ENCODE data around the gene SERPINB2.

Gene SERPINB2

GRCh38 chr18:63906056-63906455 lies 18.6 kb downstream of the SERPINB2 start:
- H2BK120ac ChIP-seq (ENCODE audit: low read depth, low read length) = no peak overlapping the region
- WGBS (ENCODE audit: extremely low coverage, insufficient coverage, low lambda C conversion rate) = no CpG with 5 or more reads among the region's 1 CpG
- H3K4me1 ChIP-seq (ENCODE audit: control insufficient read depth, low read depth, low read length) = no peaks in the 10 kb centered on the region
- no peak overlapping the region for H3K4ac ChIP-seq (ENCODE audit: low read depth, low read length)
- no peaks in the 10 kb centered on the region for H3K79me2 ChIP-seq (ENCODE audit: control insufficient read depth, insufficient read depth, low read length)
- no peak overlapping the region for H3K27ac ChIP-seq (ENCODE audit: low read depth, low read length)
- H2BK5ac ChIP-seq (ENCODE audit: low read length) = no peak overlapping the region
- H3K79me1 ChIP-seq (ENCODE audit: low read length) = no peaks in the 10 kb centered on the region
- no peak overlapping the region for H3K56ac ChIP-seq (ENCODE audit: low read length)
- no peak overlapping the region for H4K5ac ChIP-seq (ENCODE audit: low read length)
- H3K27me3 ChIP-seq (ENCODE audit: insufficient read depth, low read length, poor library complexity) = no peaks in the 10 kb centered on the region
- H3K23ac ChIP-seq (ENCODE audit: low read length) = no peak overlapping the region
- no peaks in the 10 kb centered on the region for H3K36me3 ChIP-seq (ENCODE audit: control insufficient read depth, insufficient read depth, low read length)
- no peak overlapping the region for H2AK5ac ChIP-seq (ENCODE audit: low read length)
- H3K4me2 ChIP-seq (ENCODE audit: low read length) = no peak overlapping the region
- no peak overlapping the region for H4K8ac ChIP-seq (ENCODE audit: low read depth, low read length)
- H3K18ac ChIP-seq (ENCODE audit: low read length) = no peak overlapping the region
- H3K9ac ChIP-seq (ENCODE audit: low read length) = no peak overlapping the region
- no peak for DNase-seq
- H2BK15ac ChIP-seq (replicated peaks; ENCODE audit: low read depth) = no peak overlapping the region
- no peak overlapping the region for H3K4me3 ChIP-seq (ENCODE audit: low read length)

- H3K4me2 ChIP-seq (ENCODE audit: low read length) = no peak within 1 kb of the TSS
- H3K56ac ChIP-seq (ENCODE audit: low read length) = no peak within 1 kb of the TSS
- no peak within 1 kb of the TSS for H4K5ac ChIP-seq (ENCODE audit: low read length)
- no peak within 1 kb of the TSS for H2BK15ac ChIP-seq (replicated peaks; ENCODE audit: low read depth)
- H3K18ac ChIP-seq (ENCODE audit: low read length) = no peak within 1 kb of the TSS
- H3K36me3 ChIP-seq (ENCODE audit: control insufficient read depth, insufficient read depth, low read length) = no peaks in the 10 kb centered on the region
- no peak for DNase-seq
- H2AK5ac ChIP-seq (ENCODE audit: low read length) = no peak within 1 kb of the TSS
- H3K27me3 ChIP-seq (ENCODE audit: insufficient read depth, low read length, poor library complexity) = no peaks in the 10 kb centered on the region
- no peak within 1 kb of the TSS for H2BK5ac ChIP-seq (ENCODE audit: low read length)
- H3K79me1 ChIP-seq (ENCODE audit: low read length) = no peaks in the 10 kb centered on the region
- no peak within 1 kb of the TSS for H2BK120ac ChIP-seq (ENCODE audit: low read depth, low read length)
- no peak within 1 kb of the TSS for H4K8ac ChIP-seq (ENCODE audit: low read depth, low read length)
- H3K27ac ChIP-seq (ENCODE audit: low read depth, low read length) = no peak within 1 kb of the TSS
- no peak within 1 kb of the TSS for H3K4me3 ChIP-seq (ENCODE audit: low read length)
- no peaks in the 10 kb centered on the region for H3K79me2 ChIP-seq (ENCODE audit: control insufficient read depth, insufficient read depth, low read length)
- no peaks in the 10 kb centered on the region for H3K4me1 ChIP-seq (ENCODE audit: control insufficient read depth, low read depth, low read length)
- H3K9ac ChIP-seq (ENCODE audit: low read length) = no peak within 1 kb of the TSS
- no peak within 1 kb of the TSS for H3K4ac ChIP-seq (ENCODE audit: low read depth, low read length)
- no peak within 1 kb of the TSS for H3K23ac ChIP-seq (ENCODE audit: low read length)
Observed at GRCh38 chr18:63907664-63908063, 20.2 kb downstream of the SERPINB2 start, which contains the start of gene SERPINB10. Gene SERPINB10, plus strand, starts transcription at chr18:63907958. Its CDS starts 7,553 bp downstream, at chr18:63915511.

GRCh38 chr18:63908858-63909257 lies 21.4 kb downstream of the SERPINB2 start:
- H3K18ac ChIP-seq (ENCODE audit: low read length) = no peak overlapping the region
- no peak overlapping the region for H3K9ac ChIP-seq (ENCODE audit: low read length)
- H3K4ac ChIP-seq (ENCODE audit: low read depth, low read length) = no peak overlapping the region
- H2AK5ac ChIP-seq (ENCODE audit: low read length) = no peak overlapping the region
- H4K5ac ChIP-seq (ENCODE audit: low read length) = no peak overlapping the region
- H3K23ac ChIP-seq (ENCODE audit: low read length) = no peak overlapping the region
- no peaks in the 10 kb centered on the region for H3K4me1 ChIP-seq (ENCODE audit: control insufficient read depth, low read depth, low read length)
- H3K36me3 ChIP-seq (ENCODE audit: control insufficient read depth, insufficient read depth, low read length) = no peaks in the 10 kb centered on the region
- no peak for DNase-seq
- H3K27me3 ChIP-seq (ENCODE audit: insufficient read depth, low read length, poor library complexity) = no peaks in the 10 kb centered on the region
- H2BK15ac ChIP-seq (replicated peaks; ENCODE audit: low read depth) = no peak overlapping the region
- H3K4me3 ChIP-seq (ENCODE audit: low read length) = no peak overlapping the region
- H3K56ac ChIP-seq (ENCODE audit: low read length) = no peak overlapping the region
- no peak overlapping the region for H2BK5ac ChIP-seq (ENCODE audit: low read length)
- WGBS (ENCODE audit: extremely low coverage, insufficient coverage, low lambda C conversion rate) = no CpG with 5 or more reads among the region's 1 CpG
- no peak overlapping the region for H3K4me2 ChIP-seq (ENCODE audit: low read length)
- H3K79me2 ChIP-seq (ENCODE audit: control insufficient read depth, insufficient read depth, low read length) = no peaks in the 10 kb centered on the region
- H4K8ac ChIP-seq (ENCODE audit: low read depth, low read length) = no peak overlapping the region
- H3K27ac ChIP-seq (ENCODE audit: low read depth, low read length) = no peak overlapping the region
- no peak overlapping the region for H2BK120ac ChIP-seq (ENCODE audit: low read depth, low read length)
- H3K79me1 ChIP-seq (ENCODE audit: low read length) = no peaks in the 10 kb centered on the region

- Histone ChIP-seq H3K23ac (ENCODE audit: low read length) (no peak overlapping the region), H3K4ac (ENCODE audit: low read depth, low read length) (no peak overlapping the region), H3K56ac (ENCODE audit: low read length) (no peak overlapping the region), H2AK5ac (ENCODE audit: low read length) (no peak overlapping the region), H3K79me1 (ENCODE audit: low read length) (no peaks in the 10 kb centered on the region), H3K79me2 (ENCODE audit: control insufficient read depth, insufficient read depth, low read length) (no peaks in the 10 kb centered on the region), H3K27ac (ENCODE audit: low read depth, low read length) (no peak overlapping the region), H2BK5ac (ENCODE audit: low read length) (no peak overlapping the region), H3K9ac (ENCODE audit: low read length) (no peak overlapping the region), H3K4me3 (ENCODE audit: low read length) (no peak overlapping the region), H4K5ac (ENCODE audit: low read length) (no peak overlapping the region), H3K18ac (ENCODE audit: low read length) (no peak overlapping the region), H3K4me1 (ENCODE audit: control insufficient read depth, low read depth, low read length) (no peaks in the 10 kb centered on the region), H2BK120ac (ENCODE audit: low read depth, low read length) (no peak overlapping the region), H3K4me2 (ENCODE audit: low read length) (no peak overlapping the region), H3K27me3 (ENCODE audit: insufficient read depth, low read length, poor library complexity) (no peaks in the 10 kb centered on the region), H2BK15ac (replicated peaks; ENCODE audit: low read depth) (no peak overlapping the region), H4K8ac (ENCODE audit: low read depth, low read length) (no peak overlapping the region), H3K36me3 (ENCODE audit: control insufficient read depth, insufficient read depth, low read length) (no peaks in the 10 kb centered on the region)
- WGBS (ENCODE audit: extremely low coverage, insufficient coverage, low lambda C conversion rate) = no CpG with 5 or more reads among the region's 2 CpGs
- no peak for DNase-seq
Observed at GRCh38 chr18:63909870-63910269, 22.4 kb downstream of the SERPINB2 start.

- no peak overlapping the region for H3K4me2 ChIP-seq (ENCODE audit: low read length)
- no peaks in the 10 kb centered on the region for H3K27me3 ChIP-seq (ENCODE audit: insufficient read depth, low read length, poor library complexity)
- H3K4me3 ChIP-seq (ENCODE audit: low read length) = no peak overlapping the region
- no peak overlapping the region for H3K27ac ChIP-seq (ENCODE audit: low read depth, low read length)
- no peak overlapping the region for H2BK120ac ChIP-seq (ENCODE audit: low read depth, low read length)
- H3K56ac ChIP-seq (ENCODE audit: low read length) = no peak overlapping the region
- H3K4me1 ChIP-seq (ENCODE audit: control insufficient read depth, low read depth, low read length) = no peaks in the 10 kb centered on the region
- no peak overlapping the region for H2AK5ac ChIP-seq (ENCODE audit: low read length)
- no peaks in the 10 kb centered on the region for H3K79me1 ChIP-seq (ENCODE audit: low read length)
- H3K79me2 ChIP-seq (ENCODE audit: control insufficient read depth, insufficient read depth, low read length) = no peaks in the 10 kb centered on the region
- no peak overlapping the region for H4K5ac ChIP-seq (ENCODE audit: low read length)
- H2BK5ac ChIP-seq (ENCODE audit: low read length) = no peak overlapping the region
- H3K4ac ChIP-seq (ENCODE audit: low read depth, low read length) = no peak overlapping the region
- no CpG with 5 or more reads among the region's 5 CpGs for WGBS (ENCODE audit: extremely low coverage, insufficient coverage, low lambda C conversion rate)
- no peak overlapping the region for H4K8ac ChIP-seq (ENCODE audit: low read depth, low read length)
- H3K36me3 ChIP-seq (ENCODE audit: control insufficient read depth, insufficient read depth, low read length) = no peaks in the 10 kb centered on the region
- H3K18ac ChIP-seq (ENCODE audit: low read length) = no peak overlapping the region
- no peak for DNase-seq
- no peak overlapping the region for H2BK15ac ChIP-seq (replicated peaks; ENCODE audit: low read depth)
- H3K23ac ChIP-seq (ENCODE audit: low read length) = no peak overlapping the region
- no peak overlapping the region for H3K9ac ChIP-seq (ENCODE audit: low read length)
Observed at GRCh38 chr18:63917817-63918216, 30.3 kb downstream of the SERPINB2 start.

- no peak overlapping the region for H3K4ac ChIP-seq (ENCODE audit: low read depth, low read length)
- no peak overlapping the region for H3K9ac ChIP-seq (ENCODE audit: low read length)
- H4K8ac ChIP-seq (ENCODE audit: low read depth, low read length) = no peak overlapping the region
- no peaks in the 10 kb centered on the region for H3K4me1 ChIP-seq (ENCODE audit: control insufficient read depth, low read depth, low read length)
- no peak overlapping the region for H3K23ac ChIP-seq (ENCODE audit: low read length)
- no peak overlapping the region for H3K18ac ChIP-seq (ENCODE audit: low read length)
- H2BK120ac ChIP-seq (ENCODE audit: low read depth, low read length) = no peak overlapping the region
- H3K27ac ChIP-seq (ENCODE audit: low read depth, low read length) = no peak overlapping the region
- H2BK5ac ChIP-seq (ENCODE audit: low read length) = no peak overlapping the region
- H3K56ac ChIP-seq (ENCODE audit: low read length) = no peak overlapping the region
- H3K79me2 ChIP-seq (ENCODE audit: control insufficient read depth, insufficient read depth, low read length) = no peaks in the 10 kb centered on the region
- no peak overlapping the region for H3K4me2 ChIP-seq (ENCODE audit: low read length)
- no peak overlapping the region for H3K4me3 ChIP-seq (ENCODE audit: low read length)
- no peak overlapping the region for H2AK5ac ChIP-seq (ENCODE audit: low read length)
- H3K36me3 ChIP-seq (ENCODE audit: control insufficient read depth, insufficient read depth, low read length) = no peaks in the 10 kb centered on the region
- WGBS (ENCODE audit: extremely low coverage, insufficient coverage, low lambda C conversion rate) = no CpG with 5 or more reads among the region's 2 CpGs
- no peak overlapping the region for H2BK15ac ChIP-seq (replicated peaks; ENCODE audit: low read depth)
- H4K5ac ChIP-seq (ENCODE audit: low read length) = no peak overlapping the region
- DNase-seq = no peak
- H3K79me1 ChIP-seq (ENCODE audit: low read length) = no peaks in the 10 kb centered on the region
- no peaks in the 10 kb centered on the region for H3K27me3 ChIP-seq (ENCODE audit: insufficient read depth, low read length, poor library complexity)
Observed at GRCh38 chr18:63922049-63922448, 34.5 kb downstream of the SERPINB2 start.

Data from mesendoderm (in vitro differentiated cells).